ENCODE results near the gene MRTFA. TPM values are rescaled to one million over a fixed set of nuclear protein-coding genes. Genes with fewer than 3 reads are reported as not detected.
A peak's percentile ranks its signal among the peaks of the same experiment; 100 is the strongest.

Gene MRTFA
- total RNA-seq, 2 donors from 2014 or later: 71.8 to 129 TPM

- H3K36me3 ChIP-seq: no peaks in the 10 kb centered on the region
- ATAC-seq (ENCODE audit: insufficient number of reproducible peaks, low FRiP score, low read depth) (no peak), DNase-seq (ENCODE audit: low spot score) (no peak)
- TF ChIP-seq CTCF (IDR thresholded peaks at IDR 0.05): no peak
- H3K4me1 ChIP-seq (ENCODE audit: control insufficient read depth in 1 of 2, low read depth in 2 of 2): peaks cover 14 to 30% of the 10 kb centered on the region in 2 donors
- H3K27ac ChIP-seq: peak overlapping the region; percentile 55
- H3K4me3 ChIP-seq: no peak overlapping the region
- no peaks in the 10 kb centered on the region for H3K27me3 ChIP-seq (replicated peaks; ENCODE audit: insufficient read depth)
- H3K9me3 ChIP-seq: no peaks in the 10 kb centered on the region
These were observed 137.3 kb downstream of the MRTFA start for GRCh38 chr22:40499209-40499623.

DNA sequence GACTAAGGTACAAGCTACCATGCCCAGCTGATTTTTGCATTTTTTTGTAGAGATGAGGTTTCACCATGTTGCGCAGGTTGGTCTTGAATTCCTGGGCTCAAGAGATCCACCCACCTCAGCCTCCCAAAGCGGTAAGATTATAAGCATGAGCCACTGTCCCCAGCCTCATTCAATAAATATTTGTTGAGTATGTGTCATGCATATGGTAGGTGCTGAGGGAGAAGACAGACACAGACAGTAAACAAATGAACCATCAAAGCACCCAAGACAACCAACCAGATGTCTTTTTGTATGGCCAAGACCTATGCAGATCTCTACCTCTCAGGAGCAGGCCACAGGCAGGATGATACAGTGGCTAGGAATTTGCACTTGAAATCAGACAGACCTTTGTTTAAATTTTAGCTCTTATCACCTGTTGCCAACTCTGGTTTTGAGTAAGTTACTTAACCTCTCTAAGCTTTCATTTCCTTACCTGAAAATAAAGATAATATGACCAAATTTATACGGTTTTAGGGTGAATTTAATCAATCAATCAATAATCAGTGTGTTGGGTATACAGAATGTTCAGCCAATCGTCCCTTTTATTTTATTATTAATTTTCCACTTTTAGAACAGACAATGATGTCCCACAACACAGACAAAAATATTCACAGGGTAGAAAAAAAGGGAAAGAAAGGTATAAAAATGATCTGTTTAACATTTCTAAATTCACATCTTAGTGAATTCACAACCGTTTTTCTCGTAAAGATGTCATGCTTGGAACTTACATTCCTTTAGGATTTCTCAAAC is 137.9 kb downstream of the MRTFA start:
- TF ChIP-seq CTCF (IDR thresholded peaks at IDR 0.05): no peak
- Histone ChIP-seq H3K27ac (peak overlapping the region; percentile 55), H3K4me1 (ENCODE audit: control insufficient read depth in 1 of 2, low read depth in 2 of 2) (peaks cover 14 to 30% of the 10 kb centered on the region in 2 donors), H3K4me3 (no peak overlapping the region), H3K9me3 (no peaks in the 10 kb centered on the region), H3K27me3 (replicated peaks; ENCODE audit: insufficient read depth) (no peaks in the 10 kb centered on the region), H3K36me3 (no peaks in the 10 kb centered on the region)
- DNase-seq (ENCODE audit: low spot score): no peak
- no peak for ATAC-seq (ENCODE audit: insufficient number of reproducible peaks, low FRiP score, low read depth)

GRCh38 chr22:40493441-40493840 is 143.1 kb downstream of the MRTFA start:
- Histone ChIP-seq H3K27me3 (replicated peaks; ENCODE audit: insufficient read depth) (no peaks in the 10 kb centered on the region), H3K27ac (peak overlapping the region in 1 of 2 donors; percentile 47), H3K9me3 (no peaks in the 10 kb centered on the region), H3K4me1 (ENCODE audit: control insufficient read depth in 1 of 2, low read depth in 2 of 2) (peaks cover 31 to 40% of the 10 kb centered on the region in 2 donors), H3K36me3 (no peaks in the 10 kb centered on the region), H3K4me3 (no peak overlapping the region)
- no peak for TF ChIP-seq CTCF (IDR thresholded peaks at IDR 0.05)
- DNase-seq (ENCODE audit: low spot score): no peak
- ATAC-seq (ENCODE audit: insufficient number of reproducible peaks, low FRiP score, low read depth): no peak

DNA sequence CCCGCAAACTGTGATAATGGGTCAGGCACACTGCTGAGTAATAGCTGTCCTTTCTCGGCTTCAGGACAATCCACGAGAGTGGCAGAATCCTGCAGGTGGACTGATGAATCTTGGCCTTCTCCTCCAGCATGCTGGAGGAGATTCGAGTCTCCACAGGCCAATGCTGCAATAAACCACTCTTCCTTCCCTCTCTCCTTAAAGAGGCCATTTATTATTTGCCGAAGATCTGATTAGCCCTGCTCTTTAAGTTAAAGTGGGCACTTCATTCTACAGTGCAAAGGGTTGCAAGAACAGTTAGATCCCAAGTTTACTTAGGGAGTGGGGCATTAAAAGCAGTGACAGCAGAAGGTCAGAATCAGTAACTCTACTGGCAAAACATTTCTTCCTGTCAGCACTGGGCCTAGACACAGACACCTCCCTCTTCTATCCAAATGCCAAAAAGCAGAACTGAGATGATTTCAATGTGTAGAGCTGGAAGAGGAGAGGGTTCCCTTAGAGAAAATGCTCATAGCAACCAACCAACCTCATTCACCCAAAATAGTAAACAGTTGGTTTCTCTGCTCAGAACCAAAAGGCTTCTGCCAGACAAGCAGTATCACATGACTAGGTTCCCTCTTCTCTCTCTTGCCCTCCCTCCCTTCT is 144.4 kb downstream of the MRTFA start:
- no peak for DNase-seq (ENCODE audit: low spot score)
- ATAC-seq (ENCODE audit: insufficient number of reproducible peaks, low FRiP score, low read depth): peak; percentile 61
- H3K27me3 ChIP-seq (replicated peaks; ENCODE audit: insufficient read depth): no peaks in the 10 kb centered on the region
- no peaks in the 10 kb centered on the region for H3K9me3 ChIP-seq
- H3K27ac ChIP-seq: peak overlapping the region; percentile 47 to 65
- peaks cover 32 to 39% of the 10 kb centered on the region in 2 donors for H3K4me1 ChIP-seq (ENCODE audit: control insufficient read depth in 1 of 2, low read depth in 2 of 2)
- TF ChIP-seq CTCF (IDR thresholded peaks at IDR 0.05): no peak
- no peaks in the 10 kb centered on the region for H3K36me3 ChIP-seq
- peak overlapping the region; percentile 40 for H3K4me3 ChIP-seq

DNA sequence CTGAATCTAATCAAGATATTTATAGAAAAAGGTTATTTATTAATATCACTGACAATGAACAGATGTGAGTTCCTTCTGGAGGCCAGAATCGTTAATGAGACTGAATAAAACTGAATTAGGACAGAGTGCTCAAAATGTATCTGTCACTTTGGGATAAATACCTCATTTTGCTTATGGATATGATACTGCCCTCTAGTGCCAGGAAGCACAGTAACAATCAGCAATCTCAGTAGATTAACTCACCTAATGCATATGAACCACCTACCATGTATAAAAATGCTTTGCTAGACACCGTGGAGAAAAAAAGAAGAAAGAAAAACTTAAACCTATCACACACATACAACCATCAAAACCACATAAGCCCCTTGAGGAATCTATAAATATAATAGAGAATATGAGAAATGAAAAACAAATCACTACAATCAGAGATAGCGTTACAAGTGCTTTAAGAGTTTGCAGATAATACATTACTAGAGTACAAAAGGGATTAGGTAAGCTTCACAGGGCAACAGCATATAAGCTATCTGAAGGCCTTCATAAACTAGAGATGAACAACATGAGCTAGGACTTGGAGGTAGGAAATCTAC is 148.8 kb downstream of the MRTFA start:
- H3K27ac ChIP-seq: no peak overlapping the region
- H3K36me3 ChIP-seq: no peaks in the 10 kb centered on the region
- peak; percentile 36 for TF ChIP-seq CTCF (IDR thresholded peaks at IDR 0.05)
- ATAC-seq (ENCODE audit: insufficient number of reproducible peaks, low FRiP score, low read depth): no peak
- H3K27me3 ChIP-seq (replicated peaks; ENCODE audit: insufficient read depth): no peaks in the 10 kb centered on the region
- DNase-seq (ENCODE audit: low spot score): no peak
- no peak overlapping the region for H3K4me3 ChIP-seq
- peaks cover 36 to 49% of the 10 kb centered on the region in 2 donors for H3K4me1 ChIP-seq (ENCODE audit: control insufficient read depth in 1 of 2, low read depth in 2 of 2)
- no peaks in the 10 kb centered on the region for H3K9me3 ChIP-seq

Measured in thoracic aorta (tissue), 2 donors.